Upper lobe of left lung (tissue), 4 donors: ENCODE results near the gene CASP10.

Experiments
- CTCF ChIP-seq, 6 experiments: fragments of 450-650 bp in 4 of 6; fragments of 200-600 bp in 2 of 6; sonication (generic) in 2 of 6; IDR thresholded peaks; one replicate each; pipeline ENCODE4 v1.5.1; 2016 to 2019; ENCODE audit warnings: antibody characterized with exemption in 6 of 6
- POLR2A ChIP-seq, 4 donors: fragments of 450-650 bp; IDR thresholded peaks; one replicate each; pipeline ENCODE4 v1.5.1; 2016 to 2017; ENCODE audit warnings: antibody characterized with exemption in 4 of 4, mild to moderate bottlenecking in 2 of 4

DNA sequence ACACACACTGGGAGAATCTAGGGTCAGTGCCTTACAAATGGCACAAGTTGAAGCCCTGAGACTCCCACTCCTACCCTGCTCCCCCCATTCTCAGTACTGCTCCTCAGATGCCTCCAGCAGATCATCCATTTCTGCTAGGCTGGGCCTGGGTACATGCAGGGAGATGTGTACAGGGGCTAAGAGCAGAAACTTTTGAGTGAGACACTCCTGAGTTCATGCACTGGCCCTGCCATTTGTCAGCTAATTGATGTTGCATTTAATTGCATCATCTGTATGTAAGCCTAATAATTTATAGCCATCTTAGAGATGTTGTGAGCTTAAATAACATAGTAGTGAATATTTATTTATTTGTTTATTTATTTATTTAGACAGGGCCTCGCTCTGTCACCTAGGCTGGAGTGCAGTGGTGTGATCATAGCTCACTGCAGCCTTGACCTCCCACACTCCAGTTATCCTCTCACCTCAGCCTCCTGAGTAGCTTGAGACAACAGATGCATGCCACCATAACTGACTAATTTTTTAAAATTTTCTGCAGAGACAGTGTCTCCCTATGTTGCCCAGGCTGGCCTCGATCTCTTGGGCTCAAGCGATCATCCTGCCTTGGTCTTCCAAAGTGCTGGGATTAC lies 72.6 kb downstream of the CASP10 start:
- TF ChIP-seq POLR2A (IDR thresholded peaks at IDR 0.05) (no peak), CTCF (IDR thresholded peaks at IDR 0.05) (no peak)
